Stimulated activated naive CD8-positive, alpha-beta T cell treated with anti-CD3 and anti-CD28 coated beads, Interleukin-15, Interleukin-2, amounts not matched to agents 100 ng/mL and 50 ng/mL, for 24 hours (primary cell): ENCODE results near the gene NUP50.

Source experiments
- H3K27ac Mint-ChIP-seq: one replicate; pipeline ENCODE4 v1.8.0; 2021; ENCODE audit warnings: mild to moderate bottlenecking, mixed read lengths
- H3K27me3 Mint-ChIP-seq: one replicate; pipeline ENCODE4 v1.8.0; 2021; ENCODE audit warnings: mixed read lengths
- H3K36me3 Mint-ChIP-seq: one replicate; pipeline ENCODE4 v1.8.0; 2021; ENCODE audit warnings: low read depth, mixed read lengths
- H3K4me1 Mint-ChIP-seq: one replicate; pipeline ENCODE4 v1.8.0; 2021; ENCODE audit warnings: low read depth, mixed read lengths
- H3K4me3 Mint-ChIP-seq: one replicate; pipeline ENCODE4 v1.8.0; 2021; ENCODE audit warnings: mild to moderate bottlenecking, mixed read lengths
- H3K9me3 Mint-ChIP-seq: one replicate; pipeline ENCODE4 v1.8.0; 2021; ENCODE audit warnings: mixed read lengths

Gene NUP50

GRCh38 chr22:45207533-45207932 lies 43.8 kb downstream of the NUP50 start:
- Mint-ChIP-seq H3K4me3 (no peak overlapping the region), H3K27ac (no peak overlapping the region), H3K27me3 (no peaks in the 10 kb centered on the region), H3K9me3 (no peaks in the 10 kb centered on the region), H3K36me3 (peaks cover 9% of the 10 kb centered on the region), H3K4me1 (peaks cover 3% of the 10 kb centered on the region)

DNA sequence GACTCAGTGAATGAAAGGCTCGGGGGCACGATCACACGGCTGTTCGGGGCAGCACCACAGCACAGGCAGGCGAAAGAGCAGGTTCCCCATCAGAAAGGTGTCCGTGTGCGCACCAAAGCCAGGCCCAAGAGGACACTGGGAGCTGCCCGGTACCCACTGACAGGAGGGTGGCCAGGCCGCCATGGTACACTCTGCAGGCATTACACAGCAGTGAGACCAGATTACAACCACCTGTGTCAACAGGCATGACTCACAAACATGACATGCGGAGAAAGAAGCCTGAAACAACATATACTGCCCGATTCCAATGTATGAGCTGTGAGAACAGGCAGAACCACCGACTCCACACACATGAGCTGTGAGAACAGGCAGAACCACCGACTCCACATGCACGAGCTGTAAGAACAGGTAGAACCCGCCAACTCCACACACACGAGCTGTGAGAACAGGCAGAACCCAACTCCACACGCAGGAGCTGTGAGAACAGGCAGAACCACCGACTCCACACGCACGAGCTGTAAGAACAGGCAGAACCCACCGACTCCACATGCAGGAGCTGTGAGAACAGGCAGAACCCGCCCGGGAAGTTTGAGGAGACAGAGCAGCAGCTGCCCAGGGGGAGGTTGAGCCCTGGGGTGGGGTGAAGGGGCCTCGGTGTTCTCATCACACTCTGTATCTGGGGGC lies 44.4 kb downstream of the NUP50 start:
- Mint-ChIP-seq H3K27ac (no peak overlapping the region), H3K27me3 (no peaks in the 10 kb centered on the region), H3K36me3 (peaks cover 9% of the 10 kb centered on the region), H3K9me3 (no peaks in the 10 kb centered on the region), H3K4me3 (no peak overlapping the region), H3K4me1 (peaks cover 3% of the 10 kb centered on the region)

DNA sequence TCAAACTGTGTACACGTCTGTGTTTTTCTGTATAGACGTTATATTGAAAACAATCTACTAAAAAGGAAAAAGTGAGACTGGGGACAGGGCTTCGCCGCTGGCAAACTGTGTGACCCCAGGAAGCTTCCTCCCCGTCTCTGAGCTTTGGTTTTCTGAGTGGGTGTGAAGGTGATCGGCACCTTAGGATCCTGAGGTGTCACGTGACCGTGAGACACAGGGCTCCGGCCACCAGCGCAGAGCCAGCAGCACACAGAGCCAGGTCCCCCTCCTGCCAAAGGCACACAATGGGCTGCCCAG lies 44.9 kb downstream of the NUP50 start:
- Mint-ChIP-seq H3K27ac (no peak overlapping the region), H3K36me3 (peaks cover 9% of the 10 kb centered on the region)

DNA sequence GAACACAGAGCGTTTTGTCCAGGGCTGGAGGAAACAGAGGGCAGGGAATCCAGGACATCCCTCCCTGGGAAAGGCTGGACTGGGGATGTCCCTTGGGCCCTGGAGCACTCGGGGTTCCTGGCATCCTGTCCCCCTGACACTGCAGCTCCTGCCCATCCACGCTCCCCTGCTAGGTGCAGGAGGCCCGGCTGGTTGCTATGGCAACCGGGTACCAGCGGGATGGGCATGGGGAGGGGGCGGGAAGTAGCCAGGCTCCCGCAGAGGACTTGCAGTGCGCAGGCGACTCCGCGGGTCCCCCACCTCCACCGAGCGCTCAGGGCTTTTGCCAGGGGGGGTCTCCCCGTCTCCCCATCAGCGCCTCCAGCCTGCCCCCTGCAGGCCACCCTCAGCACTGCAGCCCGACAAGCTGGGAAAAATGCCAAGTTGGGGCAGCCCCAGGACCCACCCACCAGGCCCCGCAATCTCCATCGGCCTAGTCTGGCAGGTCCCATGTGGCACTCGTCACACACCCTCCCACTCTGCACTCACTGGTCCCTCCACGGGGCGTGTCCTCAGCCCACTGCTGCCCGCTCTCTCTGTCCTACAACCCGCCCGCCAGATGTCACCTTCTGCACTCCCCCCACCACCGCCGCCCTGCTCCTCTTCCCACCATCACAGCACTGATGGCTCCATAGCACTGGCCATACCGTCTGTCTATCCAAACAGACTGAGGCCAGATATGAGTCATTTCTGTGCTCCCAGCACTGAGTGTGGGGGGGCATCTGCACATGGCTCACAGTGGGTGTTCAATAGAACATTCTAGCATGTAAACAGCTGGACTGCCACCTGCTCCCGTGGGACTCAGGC lies 45.5 kb downstream of the NUP50 start:
- H3K27me3 Mint-ChIP-seq, result no peaks in the 10 kb centered on the region
- peaks cover 9% of the 10 kb centered on the region for H3K36me3 Mint-ChIP-seq
- peaks cover 11% of the 10 kb centered on the region for H3K4me1 Mint-ChIP-seq
- H3K27ac Mint-ChIP-seq, result no peak overlapping the region
- H3K4me3 Mint-ChIP-seq, result no peak overlapping the region
- no peaks in the 10 kb centered on the region for H3K9me3 Mint-ChIP-seq

More for the DNA sequence above, 44.9 kb downstream of the NUP50 start:
- Mint-ChIP-seq H3K4me1 (peaks cover 6% of the 10 kb centered on the region), H3K9me3 (no peaks in the 10 kb centered on the region), H3K4me3 (no peak overlapping the region), H3K27me3 (no peaks in the 10 kb centered on the region)

DNA sequence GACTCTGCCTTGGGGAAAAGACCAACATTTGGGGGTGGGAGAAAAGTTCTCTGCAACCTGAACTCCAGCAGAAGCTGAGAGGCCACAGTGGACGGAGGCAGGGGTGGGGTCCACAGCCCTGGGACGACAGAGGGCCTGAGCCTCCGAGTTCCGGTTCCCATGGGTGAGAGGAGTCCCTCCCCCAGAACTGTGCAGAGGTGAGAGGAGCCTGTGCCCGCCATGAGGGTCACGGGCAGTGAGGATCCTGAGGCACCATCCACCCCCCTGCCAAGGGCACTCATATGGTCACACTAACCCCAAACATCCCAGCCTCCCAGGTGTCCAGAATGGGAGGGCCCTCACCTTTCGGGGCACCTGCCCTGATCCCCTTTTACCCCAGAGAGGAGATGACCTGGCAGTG lies 46.4 kb downstream of the NUP50 start:
- no peak overlapping the region for H3K4me3 Mint-ChIP-seq
- H3K27me3 Mint-ChIP-seq, result no peaks in the 10 kb centered on the region
- H3K36me3 Mint-ChIP-seq, result peaks cover 9% of the 10 kb centered on the region
- no peaks in the 10 kb centered on the region for H3K9me3 Mint-ChIP-seq
- H3K27ac Mint-ChIP-seq, result no peak overlapping the region
- H3K4me1 Mint-ChIP-seq, result peaks cover 12% of the 10 kb centered on the region

DNA sequence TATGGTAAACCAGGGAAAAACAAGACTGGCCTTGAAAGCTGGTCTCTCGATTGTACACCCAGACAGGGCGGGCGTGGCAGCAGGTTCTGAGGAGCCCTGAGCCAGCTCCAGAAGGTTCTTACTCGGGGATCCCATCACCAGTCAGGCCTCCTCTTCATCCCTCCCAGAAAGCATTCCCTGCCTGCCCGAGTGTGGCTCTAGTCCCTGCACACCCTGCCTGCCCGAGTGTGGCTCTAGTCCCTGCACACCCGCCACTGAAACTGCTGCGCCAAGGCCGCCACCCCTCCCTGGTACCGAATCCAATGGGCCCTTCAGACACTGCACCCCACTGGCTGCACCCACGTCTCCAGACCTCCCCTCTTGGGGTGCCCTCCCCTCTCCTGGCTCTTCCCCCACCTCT lies 46.9 kb downstream of the NUP50 start:
- Mint-ChIP-seq H3K4me3 (no peak overlapping the region), H3K27me3 (no peaks in the 10 kb centered on the region), H3K36me3 (peaks cover 9% of the 10 kb centered on the region), H3K27ac (no peak overlapping the region), H3K9me3 (no peaks in the 10 kb centered on the region), H3K4me1 (peaks cover 12% of the 10 kb centered on the region)

- peaks cover 12% of the 10 kb centered on the region for H3K4me1 Mint-ChIP-seq
Measured at GRCh38 chr22:45210991-45211390, 47.3 kb downstream of the NUP50 start.

GRCh38 chr22:45211435-45211834 lies 47.7 kb downstream of the NUP50 start:
- no peak overlapping the region for H3K4me3 Mint-ChIP-seq
- no peaks in the 10 kb centered on the region for H3K27me3 Mint-ChIP-seq
- H3K4me1 Mint-ChIP-seq, result peaks cover 12% of the 10 kb centered on the region
- no peaks in the 10 kb centered on the region for H3K9me3 Mint-ChIP-seq
- no peak overlapping the region for H3K27ac Mint-ChIP-seq
- H3K36me3 Mint-ChIP-seq, result peaks cover 9% of the 10 kb centered on the region

More at GRCh38 chr22:45210991-45211390, 47.3 kb downstream of the NUP50 start:
- no peak overlapping the region for H3K27ac Mint-ChIP-seq
- H3K9me3 Mint-ChIP-seq, result no peaks in the 10 kb centered on the region
- no peaks in the 10 kb centered on the region for H3K27me3 Mint-ChIP-seq
- H3K4me3 Mint-ChIP-seq, result no peak overlapping the region
- peaks cover 9% of the 10 kb centered on the region for H3K36me3 Mint-ChIP-seq

GRCh38 chr22:45211848-45212247 lies 48.1 kb downstream of the NUP50 start:
- H3K4me1 Mint-ChIP-seq, result peaks cover 12% of the 10 kb centered on the region
- H3K36me3 Mint-ChIP-seq, result peaks cover 9% of the 10 kb centered on the region
- no peaks in the 10 kb centered on the region for H3K27me3 Mint-ChIP-seq
- no peaks in the 10 kb centered on the region for H3K9me3 Mint-ChIP-seq
- no peak overlapping the region for H3K4me3 Mint-ChIP-seq
- no peak overlapping the region for H3K27ac Mint-ChIP-seq

DNA sequence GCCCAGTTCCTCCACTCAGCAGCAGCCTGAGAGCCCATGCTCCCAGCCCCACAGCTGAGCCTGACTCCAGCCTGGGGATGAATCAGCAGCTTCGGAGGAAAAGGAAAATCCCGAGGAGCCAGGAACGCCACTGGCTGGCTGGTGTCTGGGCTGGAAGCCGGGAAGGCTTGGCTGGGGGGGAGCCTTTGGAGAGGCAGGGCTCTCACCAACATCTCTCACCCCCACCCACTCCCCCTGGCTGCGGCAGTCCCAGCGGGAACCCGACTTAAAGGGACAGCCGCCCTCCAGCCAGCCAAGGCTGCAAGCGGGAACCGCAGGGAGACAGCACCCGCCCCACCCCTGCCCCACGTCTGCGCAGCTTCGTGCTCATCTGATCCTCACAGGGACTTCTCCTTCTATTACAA lies 48.6 kb downstream of the NUP50 start:
- peaks cover 9% of the 10 kb centered on the region for H3K36me3 Mint-ChIP-seq
- H3K9me3 Mint-ChIP-seq, result no peaks in the 10 kb centered on the region
- no peak overlapping the region for H3K27ac Mint-ChIP-seq
- no peak overlapping the region for H3K4me3 Mint-ChIP-seq
- H3K4me1 Mint-ChIP-seq, result peaks cover 12% of the 10 kb centered on the region
- no peaks in the 10 kb centered on the region for H3K27me3 Mint-ChIP-seq

- H3K27ac Mint-ChIP-seq, result no peak overlapping the region
- no peaks in the 10 kb centered on the region for H3K9me3 Mint-ChIP-seq
Measured at GRCh38 chr22:45212992-45213751, 49.4 kb downstream of the NUP50 start.

GRCh38 chr22:45216133-45217003 lies 52.6 kb downstream of the NUP50 start:
- Mint-ChIP-seq H3K4me1 (peaks cover 29% of the 10 kb centered on the region), H3K9me3 (no peaks in the 10 kb centered on the region), H3K27ac (no peak overlapping the region), H3K27me3 (no peaks in the 10 kb centered on the region), H3K4me3 (no peak overlapping the region), H3K36me3 (peaks cover under 1% of the 10 kb centered on the region)

More at GRCh38 chr22:45212992-45213751, 49.4 kb downstream of the NUP50 start:
- H3K4me3 Mint-ChIP-seq, result no peak overlapping the region
- peaks cover 12% of the 10 kb centered on the region for H3K4me1 Mint-ChIP-seq
- no peaks in the 10 kb centered on the region for H3K27me3 Mint-ChIP-seq
- peaks cover 9% of the 10 kb centered on the region for H3K36me3 Mint-ChIP-seq

DNA sequence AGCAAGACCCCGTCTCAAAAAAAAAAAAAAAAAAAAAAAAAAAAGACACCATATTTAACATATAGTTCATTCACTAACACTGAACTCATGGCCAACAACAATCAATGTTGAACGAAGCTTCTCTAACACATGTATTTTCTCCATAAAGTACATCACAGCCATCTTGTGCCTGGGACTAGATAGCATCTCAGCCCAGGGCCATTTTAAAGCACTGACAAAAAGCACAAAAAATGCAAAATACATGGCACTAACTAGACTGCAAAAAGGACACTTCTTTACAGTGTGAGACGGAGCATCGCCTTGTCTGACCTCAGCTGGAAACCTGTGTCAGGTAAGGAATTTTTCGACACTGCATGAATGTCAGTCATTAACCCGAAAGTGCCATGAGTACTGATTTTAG lies 53.6 kb downstream of the NUP50 start:
- no peak overlapping the region for H3K27ac Mint-ChIP-seq
- H3K4me3 Mint-ChIP-seq, result no peak overlapping the region
- H3K27me3 Mint-ChIP-seq, result no peaks in the 10 kb centered on the region
- H3K9me3 Mint-ChIP-seq, result no peaks in the 10 kb centered on the region
- H3K36me3 Mint-ChIP-seq, result no peaks in the 10 kb centered on the region
- H3K4me1 Mint-ChIP-seq, result peaks cover 29% of the 10 kb centered on the region

- peaks cover 33% of the 10 kb centered on the region for H3K4me1 Mint-ChIP-seq
- no peaks in the 10 kb centered on the region for H3K36me3 Mint-ChIP-seq
- no peaks in the 10 kb centered on the region for H3K9me3 Mint-ChIP-seq
- no peak overlapping the region for H3K27ac Mint-ChIP-seq
- H3K4me3 Mint-ChIP-seq, result no peak overlapping the region
- H3K27me3 Mint-ChIP-seq, result no peaks in the 10 kb centered on the region
Measured at GRCh38 chr22:45217806-45218205, 54.1 kb downstream of the NUP50 start.
